HAP-1 (cell line): ENCODE measurements around the gene PDP2.
"Not testable (repeated sequence)": the region's sequence is repeated elsewhere in the genome, so short reads cannot be mapped to it uniquely, and the experiment has no call there.

Experiments
- DNase-seq, 2 experiments: peaks; one replicate each; pipeline ENCODE4 v3.0.0-alpha.2; 2016 to 2020; ENCODE audit warnings: low spot score in 2 of 2
- H3K27me3 ChIP-seq: fragments of 250-450 bp; sonication (Bioruptor Pico); 2 replicates; pipeline ENCODE4 v1.5.1; 2020; ENCODE audit warnings: low read depth, mild to moderate bottlenecking, moderate library complexity
- H3K36me3 ChIP-seq: fragments of 250-450 bp; sonication (Bioruptor Pico); replicated peaks from 2 replicates; pipeline ENCODE4 v1.5.1; 2020; ENCODE audit warnings: mild to moderate bottlenecking
- H3K4me1 ChIP-seq: fragments of 250-450 bp; sonication (Bioruptor Pico); 2 replicates; pipeline ENCODE4 v1.5.1; 2020; ENCODE audit warnings: mild to moderate bottlenecking
- H3K4me3 ChIP-seq: fragments of 250-450 bp; sonication (Bioruptor Pico); 2 replicates; pipeline ENCODE4 v1.5.1; 2020; ENCODE audit warnings: mild to moderate bottlenecking, moderate library complexity
- H3K9me3 ChIP-seq: fragments of 250-450 bp; sonication (Bioruptor Pico); 2 replicates; pipeline ENCODE4 v1.5.1; 2020; ENCODE audit warnings: mild to moderate bottlenecking, moderate library complexity
- in situ Hi-C: fragments of 300-500 bp; cut with MboI; formaldehyde crosslinking; loops from 3 replicates; pipeline ENCODE4 v1.14.3; 2020; ENCODE audit warnings: low sequenced_read_pairs, inconsistent platforms, mixed read lengths

The PDP2 gene

GRCh38 chr16:66928702-66929388, 48.5 kb downstream of the PDP2 start:
- peaks cover 5% of the 10 kb centered on the region for H3K4me1 ChIP-seq

GRCh38 chr16:66930189-66930588, 49.9 kb downstream of the PDP2 start:
- no peak for DNase-seq
- in situ Hi-C loops, result no loop called here

More at GRCh38 chr16:66928702-66929388, 48.5 kb downstream of the PDP2 start:
- Histone ChIP-seq H3K4me3 (no peak overlapping the region), H3K36me3 (no peaks in the 10 kb centered on the region; the same call in 1 of the 2 replicates), H3K27me3 (peaks cover 10% of the 10 kb centered on the region), H3K9me3 (no peaks in the 10 kb centered on the region)
- in situ Hi-C loops, result no loop called here
- DNase-seq, result peak in 1 of 2 experiments; percentile 63

GRCh38 chr16:66931665-66932064, 51.4 kb downstream of the PDP2 start:
- no peak overlapping the region for H3K4me3 ChIP-seq
- no peak for DNase-seq
- peaks cover 5% of the 10 kb centered on the region for H3K4me1 ChIP-seq
- in situ Hi-C loops, result no loop called here
- H3K9me3 ChIP-seq, result no peaks in the 10 kb centered on the region
- no peaks in the 10 kb centered on the region; the same call in 1 of the 2 replicates for H3K36me3 ChIP-seq
- H3K27me3 ChIP-seq, result no peaks in the 10 kb centered on the region

More at GRCh38 chr16:66930189-66930588, 49.9 kb downstream of the PDP2 start:
- Histone ChIP-seq H3K4me1 (peaks cover 5% of the 10 kb centered on the region), H3K36me3 (no peaks in the 10 kb centered on the region; the same call in 1 of the 2 replicates), H3K27me3 (peaks cover 3% of the 10 kb centered on the region; the same call in 1 of the 2 replicates), H3K4me3 (no peak overlapping the region), H3K9me3 (no peaks in the 10 kb centered on the region)

- no peak for DNase-seq
- Histone ChIP-seq H3K4me1 (peaks cover 5% of the 10 kb centered on the region), H3K27me3 (no peaks in the 10 kb centered on the region), H3K36me3 (no peaks in the 10 kb centered on the region; the same call in 1 of the 2 replicates), H3K4me3 (no peak overlapping the region), H3K9me3 (no peaks in the 10 kb centered on the region)
- in situ Hi-C loops, result no loop called here
Measured at GRCh38 chr16:66932076-66932475, 51.8 kb downstream of the PDP2 start.

GRCh38 chr16:66933776-66934137, 53.4 kb downstream of the PDP2 start:
- no peak for DNase-seq
- peaks cover 3% of the 10 kb centered on the region; the same call in 1 of the 2 replicates for H3K36me3 ChIP-seq
- H3K4me1 ChIP-seq, result peaks cover 5% of the 10 kb centered on the region
- H3K4me3 ChIP-seq, result peak overlapping the region; percentile 71
- in situ Hi-C loops, result no loop called here
- no peaks in the 10 kb centered on the region for H3K27me3 ChIP-seq
- no peaks in the 10 kb centered on the region for H3K9me3 ChIP-seq

- peaks cover 8% of the 10 kb centered on the region for H3K36me3 ChIP-seq
- H3K27me3 ChIP-seq, result no peaks in the 10 kb centered on the region
- H3K4me1 ChIP-seq, result peaks cover 5% of the 10 kb centered on the region
- in situ Hi-C loops, result no loop called here
- peak within 1 kb of the TSS; percentile 71 for H3K4me3 ChIP-seq
- peak; percentile 60 to 91 for DNase-seq
- H3K9me3 ChIP-seq, result no peaks in the 10 kb centered on the region
Measured at GRCh38 chr16:66934138-66934838, 54.0 kb downstream of the PDP2 start, which contains the start of gene CIAO2B. TSS of gene CIAO2B (minus strand) at chr16:66934402. CDS start at chr16:66934364, 38 bp downstream.

- in situ Hi-C loops, H3K27me3 ChIP-seq, H3K9me3 ChIP-seq, DNase-seq, H3K4me1 ChIP-seq: not testable (repeated sequence)
- peaks cover 14% of the 10 kb centered on the region for H3K36me3 ChIP-seq
- H3K4me3 ChIP-seq, result peak overlapping the region; percentile 71
Measured at GRCh38 chr16:66934839-66935313, 54.6 kb downstream of the PDP2 start.

GRCh38 chr16:66935314-66936011, 55.1 kb downstream of the PDP2 start, which contains the start of gene CES2:
TSS of gene CES2 (plus strand) at chr16:66935516. CDS start at chr16:66935636, 120 bp downstream.
- H3K9me3 ChIP-seq, result no peaks in the 10 kb centered on the region
- H3K4me1 ChIP-seq, result peaks cover 5% of the 10 kb centered on the region
- in situ Hi-C loops, result no loop called here
- H3K36me3 ChIP-seq, result peaks cover 18% of the 10 kb centered on the region
- no peak for DNase-seq
- H3K4me3 ChIP-seq, result peak within 1 kb of the TSS; percentile 71
- no peaks in the 10 kb centered on the region for H3K27me3 ChIP-seq

- in situ Hi-C loops, result no loop called here
- Histone ChIP-seq H3K27me3 (no peaks in the 10 kb centered on the region), H3K36me3 (peaks cover 28% of the 10 kb centered on the region), H3K9me3 (no peaks in the 10 kb centered on the region), H3K4me3 (no peak overlapping the region), H3K4me1 (peaks cover 5% of the 10 kb centered on the region)
- no peak for DNase-seq
Measured at GRCh38 chr16:66936462-66936861, 56.1 kb downstream of the PDP2 start.

GRCh38 chr16:66936889-66937554, 56.7 kb downstream of the PDP2 start:
- no peak overlapping the region for H3K4me3 ChIP-seq
- H3K36me3 ChIP-seq, result peaks cover 34% of the 10 kb centered on the region
- DNase-seq, result no peak
- peaks cover 5% of the 10 kb centered on the region for H3K4me1 ChIP-seq
- in situ Hi-C loops, result no loop called here
- H3K9me3 ChIP-seq, result no peaks in the 10 kb centered on the region
- H3K27me3 ChIP-seq, result no peaks in the 10 kb centered on the region

GRCh38 chr16:66937725-66938337, 57.5 kb downstream of the PDP2 start:
- no peak overlapping the region for H3K4me3 ChIP-seq
- H3K9me3 ChIP-seq, result no peaks in the 10 kb centered on the region
- H3K4me1 ChIP-seq, result peaks cover 5% of the 10 kb centered on the region
- DNase-seq, result no peak
- in situ Hi-C loops, result no loop called here
- H3K36me3 ChIP-seq, result peaks cover 42% of the 10 kb centered on the region
- H3K27me3 ChIP-seq, result no peaks in the 10 kb centered on the region

GRCh38 chr16:66939366-66939765, 59.1 kb downstream of the PDP2 start:
- H3K27me3 ChIP-seq, result no peaks in the 10 kb centered on the region
- peaks cover 47% of the 10 kb centered on the region for H3K36me3 ChIP-seq
- no peak for DNase-seq
- in situ Hi-C loops, result no loop called here
- no peak overlapping the region for H3K4me3 ChIP-seq
- H3K9me3 ChIP-seq, result no peaks in the 10 kb centered on the region
- H3K4me1 ChIP-seq, result no peaks in the 10 kb centered on the region

- Histone ChIP-seq H3K4me1 (no peaks in the 10 kb centered on the region), H3K9me3 (no peaks in the 10 kb centered on the region), H3K27me3 (no peaks in the 10 kb centered on the region), H3K36me3 (peaks cover 47% of the 10 kb centered on the region), H3K4me3 (no peak overlapping the region)
- no peak for DNase-seq
- in situ Hi-C loops, result no loop called here
Measured at GRCh38 chr16:66940236-66940635, 59.9 kb downstream of the PDP2 start.
